LNCAP (cell line): Measurements from ENCODE around the gene LINGO4.

Experiments used
- TF ChIP-seq, protein P1 (sequence below): fragments of 450-650 bp; IDR thresholded peaks from 2 replicates; pipeline ENCODE4 v1.5.1; 2017; ENCODE audit warnings: mild to moderate bottlenecking

Gene LINGO4, protein sequence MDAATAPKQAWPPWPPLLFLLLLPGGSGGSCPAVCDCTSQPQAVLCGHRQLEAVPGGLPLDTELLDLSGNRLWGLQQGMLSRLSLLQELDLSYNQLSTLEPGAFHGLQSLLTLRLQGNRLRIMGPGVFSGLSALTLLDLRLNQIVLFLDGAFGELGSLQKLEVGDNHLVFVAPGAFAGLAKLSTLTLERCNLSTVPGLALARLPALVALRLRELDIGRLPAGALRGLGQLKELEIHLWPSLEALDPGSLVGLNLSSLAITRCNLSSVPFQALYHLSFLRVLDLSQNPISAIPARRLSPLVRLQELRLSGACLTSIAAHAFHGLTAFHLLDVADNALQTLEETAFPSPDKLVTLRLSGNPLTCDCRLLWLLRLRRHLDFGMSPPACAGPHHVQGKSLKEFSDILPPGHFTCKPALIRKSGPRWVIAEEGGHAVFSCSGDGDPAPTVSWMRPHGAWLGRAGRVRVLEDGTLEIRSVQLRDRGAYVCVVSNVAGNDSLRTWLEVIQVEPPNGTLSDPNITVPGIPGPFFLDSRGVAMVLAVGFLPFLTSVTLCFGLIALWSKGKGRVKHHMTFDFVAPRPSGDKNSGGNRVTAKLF

GRCh38 chr1:151805066-151805820 is at the start of gene LINGO4:
Gene LINGO4, minus strand, starts transcription at chr1:151805419. Its CDS starts 2,715 bp downstream, at chr1:151802704.
- TF ChIP-seq, protein P1, sequence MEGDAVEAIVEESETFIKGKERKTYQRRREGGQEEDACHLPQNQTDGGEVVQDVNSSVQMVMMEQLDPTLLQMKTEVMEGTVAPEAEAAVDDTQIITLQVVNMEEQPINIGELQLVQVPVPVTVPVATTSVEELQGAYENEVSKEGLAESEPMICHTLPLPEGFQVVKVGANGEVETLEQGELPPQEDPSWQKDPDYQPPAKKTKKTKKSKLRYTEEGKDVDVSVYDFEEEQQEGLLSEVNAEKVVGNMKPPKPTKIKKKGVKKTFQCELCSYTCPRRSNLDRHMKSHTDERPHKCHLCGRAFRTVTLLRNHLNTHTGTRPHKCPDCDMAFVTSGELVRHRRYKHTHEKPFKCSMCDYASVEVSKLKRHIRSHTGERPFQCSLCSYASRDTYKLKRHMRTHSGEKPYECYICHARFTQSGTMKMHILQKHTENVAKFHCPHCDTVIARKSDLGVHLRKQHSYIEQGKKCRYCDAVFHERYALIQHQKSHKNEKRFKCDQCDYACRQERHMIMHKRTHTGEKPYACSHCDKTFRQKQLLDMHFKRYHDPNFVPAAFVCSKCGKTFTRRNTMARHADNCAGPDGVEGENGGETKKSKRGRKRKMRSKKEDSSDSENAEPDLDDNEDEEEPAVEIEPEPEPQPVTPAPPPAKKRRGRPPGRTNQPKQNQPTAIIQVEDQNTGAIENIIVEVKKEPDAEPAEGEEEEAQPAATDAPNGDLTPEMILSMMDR: no peak

GRCh38 chr1:151854658-151855057 is 49.4 kb upstream of the LINGO4 start:
- TF ChIP-seq, protein P1: no peak

DNA sequence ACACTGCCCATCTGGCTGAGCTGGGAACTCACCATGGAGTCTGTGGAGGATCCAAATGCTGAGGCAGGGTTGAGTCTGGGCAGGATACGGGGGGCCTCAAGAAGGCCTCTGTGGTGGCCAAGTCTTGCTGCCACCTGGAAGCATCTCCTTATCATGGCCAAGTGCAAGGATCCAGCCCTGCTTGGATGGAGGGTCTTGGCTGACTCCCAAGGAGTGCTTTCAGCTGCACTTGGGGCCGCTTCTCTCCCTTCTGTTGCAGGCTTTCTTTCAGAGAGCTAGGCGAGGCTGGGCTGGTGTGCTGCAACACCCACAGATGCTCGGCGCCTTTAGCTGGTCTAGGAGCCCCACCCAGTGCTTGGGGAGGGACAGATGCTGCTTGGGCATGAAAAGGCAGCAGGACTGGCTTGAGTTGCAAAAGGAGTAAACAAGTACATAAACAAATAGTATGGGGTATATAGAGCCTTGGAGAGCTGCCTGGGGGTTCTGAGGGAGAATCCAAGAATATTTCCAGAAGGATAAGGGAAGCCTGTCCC is 48.3 kb upstream of the LINGO4 start, which contains the start of gene THEM5:
Gene THEM5 (minus strand): TSS at position 302 of the 533 bp plus-strand sequence. CDS start 147 bp downstream, at position 155.
- TF ChIP-seq, protein P1: no peak

DNA sequence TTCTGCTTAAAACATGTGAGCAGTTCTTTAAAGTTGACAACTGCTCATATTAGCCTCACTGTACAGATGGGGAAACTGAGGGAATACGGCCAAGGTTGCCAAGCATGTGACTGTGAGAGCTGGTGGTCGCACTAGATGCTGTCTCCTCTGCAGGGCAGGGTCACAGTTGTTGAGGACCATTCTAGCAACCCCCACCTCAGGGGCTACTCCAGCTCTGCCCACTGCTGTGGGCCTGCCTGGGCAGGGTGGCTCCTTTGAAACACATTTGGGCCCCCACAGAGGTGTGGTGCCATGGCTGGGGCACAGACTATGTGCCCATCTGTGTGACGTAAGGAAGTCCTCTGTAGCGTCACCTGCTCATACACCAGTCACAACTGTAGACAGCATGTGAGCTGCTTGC is 47.5 kb upstream of the LINGO4 start:
- TF ChIP-seq, protein P1: no peak

DNA sequence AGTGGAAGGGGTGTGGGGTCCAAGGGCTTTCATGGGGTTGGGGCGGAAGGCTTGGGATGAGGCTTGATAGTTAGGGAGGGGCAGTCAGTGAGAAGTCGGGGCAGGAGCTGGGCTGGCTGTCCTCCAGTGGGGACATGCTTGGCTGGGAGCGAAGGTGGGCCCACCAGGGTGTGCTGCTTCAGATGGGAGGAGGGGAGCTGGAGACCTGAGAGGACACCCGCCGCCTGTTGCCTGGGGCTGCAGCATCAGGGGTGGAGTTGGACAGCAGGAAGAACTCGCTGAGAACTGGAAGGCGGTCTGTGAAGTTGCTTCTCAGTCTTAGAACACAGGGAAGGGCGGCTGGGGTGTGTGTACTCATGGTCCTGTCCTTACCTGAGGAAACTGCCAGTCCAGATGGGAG is 46.7 kb upstream of the LINGO4 start:
- TF ChIP-seq, protein P1: no peak

GRCh38 chr1:151849871-151850270 is 44.7 kb upstream of the LINGO4 start:
- TF ChIP-seq, protein P1: no peak

GRCh38 chr1:151849126-151849525 is 43.9 kb upstream of the LINGO4 start:
- TF ChIP-seq, protein P1: no peak
